ENCODE data around the gene PPFIBP1. TPM values are rescaled to one million over a fixed set of nuclear protein-coding genes. Genes with fewer than 3 reads are reported as not detected.

Gene PPFIBP1
- total and polyA plus RNA-seq, 4 donors, result 13.6 to 150 (median 63.1) TPM

DNA sequence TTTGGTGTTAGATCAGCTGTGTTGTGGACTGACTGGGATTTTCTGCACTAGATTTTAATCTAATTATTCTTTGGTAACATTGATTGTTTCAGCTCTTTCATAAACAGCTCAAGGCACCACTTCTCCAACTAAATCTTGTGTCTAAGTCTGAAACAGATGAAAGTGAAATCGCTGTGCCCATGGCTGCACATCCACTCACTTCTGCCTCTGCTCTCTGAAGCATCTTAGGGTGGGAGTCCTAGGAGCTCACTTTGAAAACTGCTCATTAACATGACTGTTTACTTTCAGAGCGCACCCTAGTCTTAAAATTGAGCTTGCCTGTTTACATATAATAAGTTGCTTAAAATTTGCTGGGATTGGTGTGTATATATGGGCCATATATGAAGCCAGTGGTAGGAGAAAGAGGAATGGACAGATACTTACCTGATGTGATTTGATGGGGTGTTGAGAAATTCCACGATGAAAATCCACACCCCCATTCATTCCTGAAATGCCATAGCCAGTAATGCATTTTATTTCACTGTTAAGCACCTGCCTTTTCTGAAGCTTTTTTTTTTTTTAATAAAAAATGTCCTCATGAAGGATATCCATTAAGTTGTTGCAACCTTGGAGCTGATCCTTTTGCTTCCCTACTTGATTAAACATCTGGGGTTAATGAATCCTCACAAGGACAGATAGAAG is 52.8 kb downstream of the PPFIBP1 start:
- no peak overlapping the region for H3K9ac ChIP-seq (ENCODE audit: insufficient read depth in 1 of 2, low read length in 2 of 2)
- DNase-seq (no peak), ATAC-seq (ENCODE audit: insufficient read depth, low FRiP score) (no peak)
- H3K27ac ChIP-seq (ENCODE audit: low read depth in 1 of 2, low read length in 1 of 2), result peak overlapping the region in 1 of 2 donors; percentile 21
- no peaks in the 10 kb centered on the region for H3K9me3 ChIP-seq (ENCODE audit: control insufficient read depth in 4 of 4, insufficient read depth in 3 of 4, low read length in 3 of 4)
- H3K4me3 ChIP-seq, result no peak overlapping the region
- H3K27me3 ChIP-seq (ENCODE audit: control insufficient read depth in 3 of 3, insufficient read depth in 3 of 3, low read length in 2 of 3), result no peaks in the 10 kb centered on the region
- peaks cover 0 to 8% (median 1%) of the 10 kb centered on the region in 4 donors for H3K36me3 ChIP-seq (ENCODE audit: control insufficient read depth in 4 of 4, insufficient read depth in 4 of 4, low read length in 4 of 4)
- 81 to 87% methylated on average over 3 of the region's 3 CpGs for WGBS, 2 donors
- peaks cover 7 to 46% (median 21%) of the 10 kb centered on the region in 5 donors for H3K4me1 ChIP-seq (ENCODE audit: control insufficient read depth in 5 of 5, insufficient read depth in 5 of 5, low read length in 5 of 5)
- TF ChIP-seq, protein P1, sequence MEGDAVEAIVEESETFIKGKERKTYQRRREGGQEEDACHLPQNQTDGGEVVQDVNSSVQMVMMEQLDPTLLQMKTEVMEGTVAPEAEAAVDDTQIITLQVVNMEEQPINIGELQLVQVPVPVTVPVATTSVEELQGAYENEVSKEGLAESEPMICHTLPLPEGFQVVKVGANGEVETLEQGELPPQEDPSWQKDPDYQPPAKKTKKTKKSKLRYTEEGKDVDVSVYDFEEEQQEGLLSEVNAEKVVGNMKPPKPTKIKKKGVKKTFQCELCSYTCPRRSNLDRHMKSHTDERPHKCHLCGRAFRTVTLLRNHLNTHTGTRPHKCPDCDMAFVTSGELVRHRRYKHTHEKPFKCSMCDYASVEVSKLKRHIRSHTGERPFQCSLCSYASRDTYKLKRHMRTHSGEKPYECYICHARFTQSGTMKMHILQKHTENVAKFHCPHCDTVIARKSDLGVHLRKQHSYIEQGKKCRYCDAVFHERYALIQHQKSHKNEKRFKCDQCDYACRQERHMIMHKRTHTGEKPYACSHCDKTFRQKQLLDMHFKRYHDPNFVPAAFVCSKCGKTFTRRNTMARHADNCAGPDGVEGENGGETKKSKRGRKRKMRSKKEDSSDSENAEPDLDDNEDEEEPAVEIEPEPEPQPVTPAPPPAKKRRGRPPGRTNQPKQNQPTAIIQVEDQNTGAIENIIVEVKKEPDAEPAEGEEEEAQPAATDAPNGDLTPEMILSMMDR (IDR thresholded peaks at IDR 0.05; ENCODE audit: control extremely low read depth, extremely low read depth), result no peak

DNA sequence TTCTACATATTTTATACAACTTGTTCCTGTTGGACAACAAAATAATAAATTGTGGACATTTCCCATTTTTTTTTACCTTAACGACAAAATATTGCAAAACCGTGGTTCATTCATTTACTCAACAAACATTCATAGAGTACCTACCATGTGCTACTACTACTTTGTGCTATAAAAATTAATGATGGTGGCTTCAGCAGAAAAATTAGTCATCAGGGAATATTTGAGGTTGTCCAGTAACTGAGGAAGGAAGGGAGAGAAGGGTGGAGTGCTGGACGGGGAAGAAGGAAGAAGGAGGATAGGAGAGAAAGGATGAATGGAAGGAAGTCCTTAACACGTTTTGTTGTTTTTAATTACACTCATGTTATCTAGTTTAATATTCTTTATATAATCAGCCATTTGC is 53.7 kb downstream of the PPFIBP1 start:
- H3K9ac ChIP-seq (ENCODE audit: insufficient read depth in 1 of 2, low read length in 2 of 2), result no peak overlapping the region
- peaks cover 7 to 48% (median 19%) of the 10 kb centered on the region in 5 donors for H3K4me1 ChIP-seq (ENCODE audit: control insufficient read depth in 5 of 5, insufficient read depth in 5 of 5, low read length in 5 of 5)
- H3K36me3 ChIP-seq (ENCODE audit: control insufficient read depth in 4 of 4, insufficient read depth in 4 of 4, low read length in 4 of 4), result peaks cover 0 to 8% (median 1%) of the 10 kb centered on the region in 4 donors
- H3K27ac ChIP-seq (ENCODE audit: low read depth in 1 of 2, low read length in 1 of 2), result no peak overlapping the region
- no peak overlapping the region for H3K4me3 ChIP-seq
- ATAC-seq (ENCODE audit: insufficient read depth, low FRiP score) (no peak), DNase-seq (no peak)
- no peaks in the 10 kb centered on the region for H3K9me3 ChIP-seq (ENCODE audit: control insufficient read depth in 4 of 4, insufficient read depth in 3 of 4, low read length in 3 of 4)
- no peaks in the 10 kb centered on the region for H3K27me3 ChIP-seq (ENCODE audit: control insufficient read depth in 3 of 3, insufficient read depth in 3 of 3, low read length in 2 of 3)
- WGBS, 2 donors, result 52 to 63% methylated on average over 4 of the region's 4 CpGs
- TF ChIP-seq, protein P1 (IDR thresholded peaks at IDR 0.05; ENCODE audit: control extremely low read depth, extremely low read depth), result no peak

DNA sequence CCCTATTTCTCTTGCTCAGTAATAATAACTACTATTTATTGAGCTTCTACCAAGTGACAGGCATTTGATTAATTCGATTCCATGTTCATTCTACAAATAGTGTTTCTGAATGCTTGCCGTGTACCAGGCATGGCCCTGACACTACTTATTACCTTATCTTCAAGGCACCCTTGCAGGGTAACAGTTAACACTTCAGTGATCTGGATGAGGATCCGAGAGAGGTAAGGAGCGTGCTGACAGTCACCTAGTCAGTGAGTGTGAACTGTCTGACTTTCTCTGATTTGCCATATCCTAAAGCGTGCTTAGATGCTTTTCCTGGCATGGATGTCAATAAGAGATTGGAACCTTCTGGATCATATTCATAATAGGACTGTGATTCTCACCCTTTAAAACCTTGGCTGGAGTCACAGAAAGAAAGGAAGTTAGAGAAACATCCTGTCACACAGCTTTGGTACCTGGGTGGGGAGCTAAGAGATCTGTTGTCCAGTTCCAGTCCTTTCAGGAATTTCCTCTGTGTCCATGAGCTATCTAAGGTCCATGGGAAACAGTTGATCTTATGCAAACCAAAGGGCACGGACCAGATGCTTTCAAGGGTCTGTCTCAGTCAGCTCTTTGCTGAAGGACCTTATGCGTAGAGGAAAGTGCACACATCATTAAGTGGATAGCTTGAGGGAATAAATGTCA is 54.8 kb downstream of the PPFIBP1 start:
- Histone ChIP-seq H3K9ac (ENCODE audit: insufficient read depth in 1 of 2, low read length in 2 of 2) (no peak overlapping the region), H3K27me3 (ENCODE audit: control insufficient read depth in 3 of 3, insufficient read depth in 3 of 3, low read length in 2 of 3) (no peaks in the 10 kb centered on the region), H3K27ac (ENCODE audit: low read depth in 1 of 2, low read length in 1 of 2) (peak overlapping the region in 1 of 2 donors; percentile 18), H3K4me3 (no peak overlapping the region), H3K36me3 (ENCODE audit: control insufficient read depth in 4 of 4, insufficient read depth in 4 of 4, low read length in 4 of 4) (peaks cover 0 to 8% (median 1%) of the 10 kb centered on the region in 4 donors), H3K9me3 (ENCODE audit: control insufficient read depth in 4 of 4, insufficient read depth in 3 of 4, low read length in 3 of 4) (no peaks in the 10 kb centered on the region), H3K4me1 (ENCODE audit: control insufficient read depth in 5 of 5, insufficient read depth in 5 of 5, low read length in 5 of 5) (peaks cover 7 to 43% (median 21%) of the 10 kb centered on the region in 5 donors)
- DNase-seq, result no peak
- ATAC-seq (ENCODE audit: insufficient read depth, low FRiP score), result peak; percentile 53
- 66 to 75% methylated on average over 7 of the region's 7 CpGs for WGBS, 2 donors
- TF ChIP-seq, protein P1 (IDR thresholded peaks at IDR 0.05; ENCODE audit: control extremely low read depth, extremely low read depth), result no peak

All from lung (tissue), 12 donors.